ENCODE results near the gene RNF186. TPM values are rescaled to one million over a fixed set of nuclear protein-coding genes. Genes with fewer than 3 reads are reported as not detected.

Gene RNF186
- total RNA-seq, 2 experiments from 2014 or later = not detected

DNA sequence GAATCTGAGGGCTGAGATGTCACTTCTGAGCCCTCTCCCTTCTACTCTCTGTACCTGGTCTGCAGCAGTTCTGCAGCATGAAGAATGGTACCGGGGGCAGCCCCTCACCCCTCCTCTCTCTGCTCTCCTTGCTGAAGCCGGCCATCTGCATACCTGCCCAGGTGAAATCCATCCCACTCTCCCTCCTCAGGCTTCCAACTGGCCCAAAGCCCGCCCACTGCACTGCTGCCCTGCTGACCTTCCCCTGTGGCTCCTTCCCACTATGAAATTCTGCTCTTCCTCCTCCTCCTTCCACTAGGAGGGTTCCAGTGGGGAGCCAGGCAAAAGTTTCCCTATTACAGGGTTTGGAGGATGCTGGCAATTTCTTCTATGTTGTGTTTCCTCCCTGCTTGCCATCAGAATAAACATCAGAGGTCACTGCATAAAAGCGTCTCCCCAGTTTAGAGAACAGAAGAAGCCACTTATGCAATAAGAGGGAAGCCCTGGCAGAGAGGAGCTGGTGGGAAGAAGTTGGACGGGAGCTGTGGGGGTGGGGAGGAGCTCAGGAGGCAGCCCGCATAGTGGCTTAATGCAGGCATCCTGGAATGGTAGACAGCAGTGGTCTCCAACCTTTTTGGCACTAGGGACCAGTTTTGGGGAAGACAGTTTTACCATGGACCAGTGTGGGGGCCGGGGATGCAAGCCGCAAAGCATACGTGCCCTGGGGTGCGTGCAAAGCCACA, 45.7 kb downstream of the RNF186 start:
- Mint-ChIP-seq H3K4me3 (no peak overlapping the region), H3K9me3 (no peaks in the 10 kb centered on the region), H3K4me1 (peaks cover 9% of the 10 kb centered on the region), H3K36me3 (peaks cover 2% of the 10 kb centered on the region), H3K27me3 (no peaks in the 10 kb centered on the region), H3K27ac (no peak overlapping the region)
- no peak for DNase-seq

GRCh38 chr1:19768353-19769210, 46.5 kb downstream of the RNF186 start:
- H3K4me3 Mint-ChIP-seq = no peak overlapping the region
- H3K36me3 Mint-ChIP-seq = peaks cover 2% of the 10 kb centered on the region
- H3K9me3 Mint-ChIP-seq = no peaks in the 10 kb centered on the region
- H3K27me3 Mint-ChIP-seq = no peaks in the 10 kb centered on the region
- no peak for DNase-seq
- H3K4me1 Mint-ChIP-seq = peaks cover 9% of the 10 kb centered on the region
- H3K27ac Mint-ChIP-seq = no peak overlapping the region

DNA sequence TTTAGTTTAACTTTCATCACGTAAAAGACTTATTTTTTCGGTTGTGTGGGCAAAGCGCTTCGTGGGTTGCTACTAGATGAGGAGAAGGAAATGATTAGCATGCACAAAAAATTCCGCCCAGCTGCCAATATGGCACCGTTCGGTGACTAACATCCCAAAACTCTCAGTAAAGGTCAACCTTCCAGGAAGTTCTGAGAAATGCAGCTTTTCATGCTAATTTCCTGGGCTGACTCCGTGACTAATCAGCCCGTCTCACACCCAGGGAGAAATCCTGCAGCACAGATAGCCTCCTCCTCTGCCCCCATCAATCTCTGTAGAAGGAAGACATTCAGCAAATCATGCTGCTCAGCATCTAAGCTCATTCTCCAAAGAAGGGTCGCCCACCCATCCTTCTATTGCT, 49.5 kb downstream of the RNF186 start:
- Mint-ChIP-seq H3K4me3 (no peak overlapping the region), H3K27ac (no peak overlapping the region), H3K9me3 (no peaks in the 10 kb centered on the region), H3K36me3 (peaks cover 2% of the 10 kb centered on the region), H3K27me3 (no peaks in the 10 kb centered on the region), H3K4me1 (peaks cover 9% of the 10 kb centered on the region)
- peak; percentile 9 for DNase-seq

DNA sequence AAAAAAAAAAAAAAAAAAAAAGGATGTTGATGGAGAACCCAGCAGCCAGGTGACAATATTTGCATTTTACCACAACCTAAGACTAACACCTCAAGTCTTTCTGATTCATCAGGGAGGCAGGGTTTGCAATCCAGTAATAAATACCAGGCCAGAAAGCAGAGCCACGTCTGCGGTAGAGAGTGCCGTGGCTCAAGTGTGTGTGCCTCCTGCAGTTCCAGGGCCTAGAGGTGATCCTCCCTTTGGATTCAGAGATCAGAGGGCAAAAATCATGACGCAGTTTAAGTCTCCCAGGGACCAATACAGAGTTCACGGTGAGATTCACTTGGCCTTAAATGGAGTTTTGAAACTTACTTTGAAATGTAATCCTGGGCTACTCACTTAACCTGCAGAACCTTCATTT, 50.2 kb downstream of the RNF186 start:
- H3K27ac Mint-ChIP-seq = no peak overlapping the region
- no peaks in the 10 kb centered on the region for H3K9me3 Mint-ChIP-seq
- no peaks in the 10 kb centered on the region for H3K27me3 Mint-ChIP-seq
- H3K4me3 Mint-ChIP-seq = no peak overlapping the region
- DNase-seq = no peak
- H3K36me3 Mint-ChIP-seq = peaks cover 2% of the 10 kb centered on the region
- H3K4me1 Mint-ChIP-seq = peaks cover 9% of the 10 kb centered on the region

Other genes with a start within 250 kb of the RNF186 start
- 10 to 100 TPM; 20.0 to 22.0 TPM for gene NBL1, start 171.0 kb downstream of the RNF186 start, total RNA-seq
- gene HTR6, start 150.4 kb downstream of the RNF186 start, total RNA-seq = not detected
- 10 to 100 TPM; 12.5 to 13.9 TPM for gene TMCO4, start 15.4 kb downstream of the RNF186 start, total RNA-seq
- 1 to 10 TPM; 6.2 to 7.3 TPM for gene OTUD3, start 67.1 kb upstream of the RNF186 start, total RNA-seq
- not detected for gene PLA2G2E, start 108.3 kb upstream of the RNF186 start, total RNA-seq
- gene PLA2G2A, start 164.3 kb upstream of the RNF186 start, total RNA-seq = not detected

All from activated naive CD8-positive, alpha-beta T cell treated with anti-CD3 and anti-CD28 coated beads for 36 hours (primary cell).